OCI-LY3 (cell line): ENCODE data around the gene AIFM1.

Experiments used
- EZH2phosphoT487 ChIP-seq: fragments of 200-600 bp; shearing (Covaris generic); IDR thresholded peaks from 2 replicates; pipeline ENCODE4 v1.6.1; 2018; ENCODE audit warnings: antibody characterized with exemption, mixed run types, low read depth
- TF ChIP-seq, protein P1 (sequence below): fragments of 200-600, 300-600 bp; sonication (generic); IDR thresholded peaks from 2 replicates; pipeline ENCODE4 v1.5.1; 2014; ENCODE audit warnings: antibody characterized with exemption, low read length, low read depth

DNA sequence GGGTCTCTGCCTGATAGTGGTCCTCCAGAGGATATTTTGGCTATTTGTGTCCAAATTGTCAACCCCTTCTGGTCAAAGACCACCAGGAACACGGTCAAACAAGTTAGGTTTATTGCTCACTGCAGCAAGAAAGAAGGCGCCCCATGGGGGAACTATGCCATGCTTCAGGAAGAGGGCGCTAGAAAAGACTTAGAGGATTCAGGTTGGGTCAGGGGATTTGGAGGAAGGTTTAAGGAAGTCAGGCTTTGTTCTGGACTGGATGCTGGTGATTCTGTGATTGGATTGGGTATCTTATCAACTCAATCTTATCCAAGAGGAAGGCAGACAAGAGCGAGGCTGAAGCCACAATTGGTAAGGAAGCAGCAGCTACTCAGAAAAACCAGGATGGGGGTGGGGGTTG lies 41.1 kb downstream of the AIFM1 start:
- TF ChIP-seq, protein P1, sequence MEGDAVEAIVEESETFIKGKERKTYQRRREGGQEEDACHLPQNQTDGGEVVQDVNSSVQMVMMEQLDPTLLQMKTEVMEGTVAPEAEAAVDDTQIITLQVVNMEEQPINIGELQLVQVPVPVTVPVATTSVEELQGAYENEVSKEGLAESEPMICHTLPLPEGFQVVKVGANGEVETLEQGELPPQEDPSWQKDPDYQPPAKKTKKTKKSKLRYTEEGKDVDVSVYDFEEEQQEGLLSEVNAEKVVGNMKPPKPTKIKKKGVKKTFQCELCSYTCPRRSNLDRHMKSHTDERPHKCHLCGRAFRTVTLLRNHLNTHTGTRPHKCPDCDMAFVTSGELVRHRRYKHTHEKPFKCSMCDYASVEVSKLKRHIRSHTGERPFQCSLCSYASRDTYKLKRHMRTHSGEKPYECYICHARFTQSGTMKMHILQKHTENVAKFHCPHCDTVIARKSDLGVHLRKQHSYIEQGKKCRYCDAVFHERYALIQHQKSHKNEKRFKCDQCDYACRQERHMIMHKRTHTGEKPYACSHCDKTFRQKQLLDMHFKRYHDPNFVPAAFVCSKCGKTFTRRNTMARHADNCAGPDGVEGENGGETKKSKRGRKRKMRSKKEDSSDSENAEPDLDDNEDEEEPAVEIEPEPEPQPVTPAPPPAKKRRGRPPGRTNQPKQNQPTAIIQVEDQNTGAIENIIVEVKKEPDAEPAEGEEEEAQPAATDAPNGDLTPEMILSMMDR, result no peak
- no peak for TF ChIP-seq EZH2phosphoT487
